Measurements from ENCODE around the gene DAGLA.
A peak's percentile ranks its signal among the peaks of the same experiment; 100 is the strongest.

The DAGLA gene

GRCh38 chr11:61762798-61763197 lies 82.6 kb downstream of the DAGLA start:
- no peak for DNase-seq (ENCODE audit: low read depth, low spot score)

DNA sequence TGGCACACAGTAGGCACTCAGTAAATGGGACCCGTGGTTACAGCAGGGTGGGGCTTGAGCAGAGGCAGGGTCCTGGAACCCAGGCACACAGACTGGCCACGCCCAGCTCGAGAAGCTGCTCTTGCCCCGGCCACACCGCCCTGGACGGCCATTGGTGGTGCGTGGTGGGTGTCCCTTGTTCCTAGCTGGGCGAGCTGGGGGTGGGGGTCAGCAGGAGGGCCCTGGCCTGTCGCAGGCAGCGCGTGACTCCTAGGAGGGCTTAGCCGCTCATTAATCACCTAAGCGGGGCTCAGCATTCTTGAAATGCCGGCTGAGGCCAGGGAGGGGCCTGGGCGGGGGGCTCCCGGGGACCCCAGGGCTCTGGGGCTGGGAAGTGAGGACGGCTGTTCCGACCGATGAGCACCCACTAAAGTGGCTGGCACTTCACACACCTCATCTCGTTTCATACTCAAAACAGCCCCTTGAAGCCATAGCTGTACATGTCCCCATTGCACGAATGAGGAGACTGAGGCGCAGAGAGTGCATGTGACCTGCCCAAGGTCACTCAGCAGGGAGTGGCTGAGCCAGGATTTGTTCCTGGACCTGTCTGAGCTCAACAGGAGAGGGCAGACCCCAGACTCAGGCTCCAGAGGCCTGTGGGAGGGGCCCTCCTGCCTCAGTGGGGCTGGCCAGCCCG lies 83.9 kb downstream of the DAGLA start:
- DNase-seq (ENCODE audit: low read depth, low spot score), result no peak

GRCh38 chr11:61764606-61765260 lies 84.5 kb downstream of the DAGLA start:
- DNase-seq (ENCODE audit: low read depth, low spot score), result no peak

GRCh38 chr11:61765550-61766253 lies 85.5 kb downstream of the DAGLA start:
- no peak for DNase-seq (ENCODE audit: low read depth, low spot score)

GRCh38 chr11:61766353-61766841 lies 86.2 kb downstream of the DAGLA start:
- DNase-seq (ENCODE audit: low read depth, low spot score), result peak; percentile 59

GRCh38 chr11:61768376-61769076 lies 88.3 kb downstream of the DAGLA start:
- DNase-seq (ENCODE audit: low read depth, low spot score), result no peak

- peak; percentile 76 for DNase-seq (ENCODE audit: low read depth, low spot score)
These were observed 89.2 kb downstream of the DAGLA start for GRCh38 chr11:61769169-61769920.

GRCh38 chr11:61769946-61770683 lies 89.9 kb downstream of the DAGLA start:
- no peak for DNase-seq (ENCODE audit: low read depth, low spot score)

DNA sequence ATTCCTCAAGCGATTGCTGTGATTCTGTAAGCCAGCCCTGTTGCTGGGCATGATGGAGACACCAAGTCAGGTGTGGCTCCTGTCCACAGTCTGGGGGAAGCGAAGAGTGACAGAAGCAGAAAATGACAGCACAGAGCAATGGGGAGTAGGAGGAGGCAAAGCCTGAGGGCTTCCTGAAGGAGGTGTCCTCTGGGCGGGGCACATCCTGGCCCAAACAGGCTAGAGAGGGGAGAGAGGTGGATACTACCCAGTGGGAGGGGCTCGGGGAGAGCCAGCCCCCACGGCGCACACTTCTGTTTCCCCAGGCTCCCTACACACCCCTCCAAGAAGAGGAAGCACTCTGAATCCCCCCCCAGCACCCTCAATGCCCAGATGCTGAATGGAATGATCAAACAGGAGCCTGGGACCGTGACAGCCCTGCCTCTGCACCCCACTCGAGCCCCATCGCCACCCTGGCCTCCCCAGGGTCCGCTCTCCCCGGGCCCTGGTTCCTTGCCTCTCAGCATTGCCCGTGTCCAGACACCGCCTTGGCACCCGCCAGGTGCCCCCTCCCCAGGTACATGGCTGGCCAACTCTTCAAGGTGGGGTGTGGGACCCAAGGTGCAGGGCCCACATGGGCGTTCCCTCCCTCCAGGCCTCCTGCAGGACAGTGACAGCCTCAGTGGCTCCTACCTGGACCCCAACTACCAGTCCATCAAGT lies 91.2 kb downstream of the DAGLA start:
- no peak for DNase-seq (ENCODE audit: low read depth, low spot score)

GRCh38 chr11:61771985-61772455 lies 91.8 kb downstream of the DAGLA start:
- peak; percentile 28 for DNase-seq (ENCODE audit: low read depth, low spot score)

- DNase-seq (ENCODE audit: low read depth, low spot score), result no peak
These were observed 93.2 kb downstream of the DAGLA start for GRCh38 chr11:61773356-61773755.

DNA sequence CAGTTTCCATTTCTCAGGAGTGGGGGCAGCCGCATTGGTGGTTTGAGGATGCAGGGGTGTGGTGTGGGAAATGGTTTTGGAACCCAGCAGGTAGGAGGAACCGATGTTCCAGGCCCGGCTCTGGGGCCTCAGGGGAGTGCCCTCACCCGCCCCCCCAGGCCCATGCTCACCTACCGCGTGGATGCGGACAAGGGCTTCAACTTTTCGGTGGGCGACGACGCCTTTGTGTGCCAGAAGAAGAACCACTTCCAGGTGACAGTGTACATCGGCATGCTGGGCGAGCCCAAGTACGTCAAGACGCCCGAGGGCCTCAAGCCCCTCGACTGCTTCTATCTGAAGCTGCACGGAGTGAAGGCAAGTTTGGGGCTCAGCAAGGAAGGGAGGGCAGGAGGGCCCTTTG lies 93.6 kb downstream of the DAGLA start:
- DNase-seq (ENCODE audit: low read depth, low spot score), result no peak

DNA sequence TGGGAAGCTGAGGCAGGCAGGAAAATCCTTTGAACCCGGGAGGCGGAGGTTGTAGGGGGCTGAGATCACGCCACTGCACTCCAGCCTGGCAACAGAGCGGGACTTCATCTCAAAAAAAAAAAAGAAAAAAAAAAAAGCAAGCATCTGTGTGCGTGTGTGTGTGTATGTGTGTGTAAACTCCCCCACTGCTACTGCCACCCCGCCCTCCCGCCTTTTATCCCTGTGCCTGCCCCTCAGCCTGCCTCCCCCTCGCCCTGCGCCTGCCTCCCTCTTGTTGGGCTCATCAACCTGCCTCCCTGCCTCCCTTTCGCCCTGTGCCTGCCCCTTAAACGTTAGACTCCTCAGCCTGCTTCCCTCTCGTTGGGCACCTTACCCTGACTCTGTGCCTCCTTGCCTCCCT lies 94.2 kb downstream of the DAGLA start:
- DNase-seq (ENCODE audit: low read depth, low spot score), result no peak

GRCh38 chr11:61775106-61775505 lies 94.9 kb downstream of the DAGLA start:
- DNase-seq (ENCODE audit: low read depth, low spot score), result no peak

DNA sequence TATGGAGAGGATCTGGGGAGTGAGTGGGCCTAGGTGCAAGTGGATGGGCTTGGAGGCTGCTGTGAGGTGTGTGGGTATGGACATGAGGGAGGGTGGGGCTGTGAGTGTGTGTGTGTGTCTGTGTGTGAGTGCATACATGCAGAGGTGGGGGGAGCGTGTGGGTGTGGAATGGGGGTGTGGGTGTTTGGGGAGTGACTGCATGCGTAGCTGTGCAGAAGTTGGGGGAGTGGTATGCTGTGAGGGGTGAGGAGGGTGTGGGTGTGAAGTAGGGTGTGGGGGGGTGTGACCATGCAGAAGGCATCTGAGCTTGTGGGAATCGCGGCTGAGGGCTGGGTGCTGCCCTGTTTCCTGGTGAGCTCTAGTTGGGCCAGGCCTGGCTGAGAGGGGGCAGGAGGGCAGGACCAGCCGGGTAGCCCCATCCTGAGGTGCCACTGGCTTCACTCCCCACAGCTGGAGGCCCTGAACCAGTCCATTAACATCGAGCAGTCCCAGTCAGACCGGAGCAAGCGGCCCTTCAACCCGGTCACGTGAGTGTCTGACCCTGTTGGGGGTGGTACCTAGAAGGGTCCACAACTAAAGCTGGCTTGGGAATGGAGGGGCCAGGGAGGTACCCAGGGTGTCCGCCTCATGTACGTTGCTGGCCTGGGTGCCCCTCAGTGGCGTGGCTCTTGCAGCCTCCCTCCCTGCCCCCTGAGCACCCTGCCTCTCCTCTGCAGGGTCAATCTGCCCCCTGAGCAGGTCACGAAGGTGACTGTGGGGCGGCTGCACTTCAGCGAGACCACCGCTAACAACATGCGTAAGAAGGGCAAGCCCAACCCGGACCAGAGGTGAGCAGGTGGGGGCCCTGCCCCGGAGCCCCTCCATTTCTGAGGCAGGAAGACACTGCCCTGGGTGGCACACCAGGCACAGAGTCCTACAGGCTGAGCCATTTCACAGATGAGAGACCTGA lies 95.7 kb downstream of the DAGLA start:
- DNase-seq (ENCODE audit: low read depth, low spot score), result no peak

DNA sequence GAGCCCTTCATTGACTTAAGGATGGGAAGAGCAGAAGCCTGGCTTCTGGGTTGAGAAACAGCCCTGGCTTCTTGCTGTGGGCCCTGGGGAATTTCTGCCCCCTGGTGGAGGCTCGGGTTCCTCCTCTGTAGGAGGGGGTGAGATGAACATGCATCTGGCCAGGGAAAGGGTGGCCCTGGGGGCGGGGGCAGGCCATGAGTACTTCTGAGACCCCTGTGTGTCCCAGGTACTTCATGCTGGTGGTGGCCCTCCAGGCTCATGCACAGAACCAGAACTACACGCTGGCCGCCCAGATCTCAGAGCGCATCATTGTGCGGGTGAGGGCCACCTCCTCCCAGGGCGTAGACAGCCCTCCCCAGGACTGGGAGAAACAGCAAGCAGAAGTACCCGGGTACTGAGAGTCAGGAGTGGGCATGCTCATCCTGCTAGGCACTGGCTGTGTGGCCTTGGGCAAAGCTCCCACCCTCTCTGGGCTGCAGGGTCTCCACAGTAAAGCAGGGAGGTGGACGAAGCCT lies 96.4 kb downstream of the DAGLA start:
- peak; percentile 81 for DNase-seq (ENCODE audit: low read depth, low spot score)

- DNase-seq (ENCODE audit: low read depth, low spot score), result peak; percentile 48
These were observed 97.3 kb downstream of the DAGLA start for GRCh38 chr11:61777234-61778090.

Data from astrocyte of the hippocampus (primary cell).